ENCODE data around the gene PRSS57.

- TF ChIP-seq CTCF (optimal IDR thresholded peaks at IDR 0.05 in 1 of 3, IDR thresholded peaks at IDR 0.05 in 1 of 3, conservative IDR thresholded peaks at IDR 0.05 in 1 of 3; ENCODE audit: extremely low read depth in 1 of 3, insufficient read depth in 2 of 3, low read length in 3 of 3) (no peak), EZH2 (IDR thresholded peaks at IDR 0.05; ENCODE audit: low read length) (no peak)
Measured at GRCh38 chr19:690203-690602, 5.0 kb downstream of the PRSS57 start.

Data from keratinocyte (primary cell).